Right kidney (tissue), 1 donor: ENCODE data around the gene PTPRO.

Source experiments
- DNase-seq: peaks from one replicate; pipeline ENCODE4 v3.0.0-alpha.2; 2016

Gene PTPRO

GRCh38 chr12:15558915-15559528 is 236.7 kb downstream of the PTPRO start:
- no peak for DNase-seq

GRCh38 chr12:15561396-15561795 is 239.1 kb downstream of the PTPRO start:
- DNase-seq, result no peak

- no peak for DNase-seq
Observed at GRCh38 chr12:15562263-15562662, 240.0 kb downstream of the PTPRO start.

GRCh38 chr12:15563663-15564062 is 241.4 kb downstream of the PTPRO start:
- DNase-seq, result no peak

GRCh38 chr12:15574353-15574752 is 252.0 kb downstream of the PTPRO start:
- no peak for DNase-seq

- DNase-seq, result no peak
Observed at GRCh38 chr12:15575671-15576541, 253.6 kb downstream of the PTPRO start.

GRCh38 chr12:15580431-15580830 is 258.1 kb downstream of the PTPRO start:
- DNase-seq, result no peak

- no peak for DNase-seq
Observed at GRCh38 chr12:15581006-15581405, 258.7 kb downstream of the PTPRO start.

- no peak for DNase-seq
Observed at GRCh38 chr12:15583804-15584203, 261.5 kb downstream of the PTPRO start.

GRCh38 chr12:15584366-15585041 is 262.2 kb downstream of the PTPRO start:
- DNase-seq, result no peak

- DNase-seq, result no peak
Observed at GRCh38 chr12:15589328-15590032, 267.2 kb downstream of the PTPRO start.

- DNase-seq, result peak; percentile 64
Observed at GRCh38 chr12:15590180-15590826, 268.0 kb downstream of the PTPRO start.

GRCh38 chr12:15591811-15592210 is 269.5 kb downstream of the PTPRO start:
- no peak for DNase-seq

GRCh38 chr12:15592934-15593333 is 270.6 kb downstream of the PTPRO start:
- DNase-seq, result no peak

GRCh38 chr12:15596174-15596573 is 273.9 kb downstream of the PTPRO start:
- no peak for DNase-seq

GRCh38 chr12:15597125-15597830 is 275.0 kb downstream of the PTPRO start:
- no peak for DNase-seq

GRCh38 chr12:15599266-15600037 is 277.1 kb downstream of the PTPRO start:
- DNase-seq, result no peak

GRCh38 chr12:15600223-15600935 is 278.1 kb downstream of the PTPRO start:
- DNase-seq, result no peak

GRCh38 chr12:15601210-15601800 is 279.0 kb downstream of the PTPRO start:
- DNase-seq, result no peak
